Measurements from ENCODE around the gene C1QTNF7. TPM values are rescaled to one million over a fixed set of nuclear protein-coding genes. Genes with fewer than 3 reads are reported as not detected.

C1QTNF7 gene
- total RNA-seq, 2 experiments from 2014 or later = not detected

- Histone ChIP-seq H3K4me3 (ENCODE audit: low read depth, low read length, poor library complexity, severe bottlenecking) (no peak overlapping the region), H3K27ac (ENCODE audit: low read depth, low read length, poor library complexity, severe bottlenecking) (no peak overlapping the region), H3K9me2 (ENCODE audit: insufficient read depth, low read length) (no peaks in the 10 kb centered on the region), H3K9me3 (ENCODE audit: low read length) (no peaks in the 10 kb centered on the region), H4K20me1 (ENCODE audit: insufficient read depth, low read length) (no peaks in the 10 kb centered on the region), H3K36me3 (ENCODE audit: insufficient read depth, low read length) (no peaks in the 10 kb centered on the region), H3K79me2 (ENCODE audit: insufficient read depth, low read depth, low read length) (no peaks in the 10 kb centered on the region), H3K4me1 (ENCODE audit: insufficient read depth, low read length, poor library complexity, severe bottlenecking) (no peaks in the 10 kb centered on the region), H3K4me2 (ENCODE audit: low read length) (no peak overlapping the region), H2AFZ (ENCODE audit: low read length) (no peak overlapping the region)
- intact Hi-C loops (cut with micrococcal nuclease; ENCODE audit: unreplicated experiment) = no loop called here
- ChIA-PET POLR2A (interaction anchor here (0.7 kb wide), 1 partner anchor 16 kb away, joined by 3 read pairs; no protein-coding TSS in a partner anchor), CTCF (ENCODE audit: unreplicated experiment) (no interaction called here)
- BruUV-seq (replicated peaks) = no TSS peak
- no peak for TF ChIP-seq EZH2phosphoT487 (IDR thresholded peaks at IDR 0.05; ENCODE audit: borderline replicate concordance, low read depth, low read length)
- TF ChIP-seq, protein P1, sequence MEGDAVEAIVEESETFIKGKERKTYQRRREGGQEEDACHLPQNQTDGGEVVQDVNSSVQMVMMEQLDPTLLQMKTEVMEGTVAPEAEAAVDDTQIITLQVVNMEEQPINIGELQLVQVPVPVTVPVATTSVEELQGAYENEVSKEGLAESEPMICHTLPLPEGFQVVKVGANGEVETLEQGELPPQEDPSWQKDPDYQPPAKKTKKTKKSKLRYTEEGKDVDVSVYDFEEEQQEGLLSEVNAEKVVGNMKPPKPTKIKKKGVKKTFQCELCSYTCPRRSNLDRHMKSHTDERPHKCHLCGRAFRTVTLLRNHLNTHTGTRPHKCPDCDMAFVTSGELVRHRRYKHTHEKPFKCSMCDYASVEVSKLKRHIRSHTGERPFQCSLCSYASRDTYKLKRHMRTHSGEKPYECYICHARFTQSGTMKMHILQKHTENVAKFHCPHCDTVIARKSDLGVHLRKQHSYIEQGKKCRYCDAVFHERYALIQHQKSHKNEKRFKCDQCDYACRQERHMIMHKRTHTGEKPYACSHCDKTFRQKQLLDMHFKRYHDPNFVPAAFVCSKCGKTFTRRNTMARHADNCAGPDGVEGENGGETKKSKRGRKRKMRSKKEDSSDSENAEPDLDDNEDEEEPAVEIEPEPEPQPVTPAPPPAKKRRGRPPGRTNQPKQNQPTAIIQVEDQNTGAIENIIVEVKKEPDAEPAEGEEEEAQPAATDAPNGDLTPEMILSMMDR (conservative IDR thresholded peaks at IDR 0.05; ENCODE audit: low read length) = no peak
- no peak for DNase-seq (ENCODE audit: low spot score)
These were observed 41.9 kb upstream of the C1QTNF7 start for GRCh38 chr4:15385928-15386327.

GRCh38 chr4:15390494-15390893 lies 37.3 kb upstream of the C1QTNF7 start:
- no peaks in the 10 kb centered on the region for H3K9me2 ChIP-seq (ENCODE audit: insufficient read depth, low read length)
- DNase-seq (ENCODE audit: low spot score) = no peak
- ChIA-PET POLR2A (interaction anchor here (0.6 kb wide), 1 partner anchor 80 kb away, joined by 3 read pairs; no protein-coding TSS in a partner anchor), CTCF (ENCODE audit: unreplicated experiment) (no interaction called here)
- H4K20me1 ChIP-seq (ENCODE audit: insufficient read depth, low read length) = no peaks in the 10 kb centered on the region
- no peaks in the 10 kb centered on the region for H3K9me3 ChIP-seq (ENCODE audit: low read length)
- no peak overlapping the region for H3K27ac ChIP-seq (ENCODE audit: low read depth, low read length, poor library complexity, severe bottlenecking)
- BruUV-seq (replicated peaks) = no TSS peak
- H3K4me1 ChIP-seq (ENCODE audit: insufficient read depth, low read length, poor library complexity, severe bottlenecking) = no peaks in the 10 kb centered on the region
- intact Hi-C loops (cut with micrococcal nuclease; ENCODE audit: unreplicated experiment) = no loop called here
- no peak overlapping the region for H3K4me2 ChIP-seq (ENCODE audit: low read length)
- H3K4me3 ChIP-seq (ENCODE audit: low read depth, low read length, poor library complexity, severe bottlenecking) = no peak overlapping the region
- TF ChIP-seq EZH2phosphoT487 (IDR thresholded peaks at IDR 0.05; ENCODE audit: borderline replicate concordance, low read depth, low read length) = no peak
- no peak overlapping the region for H2AFZ ChIP-seq (ENCODE audit: low read length)
- H3K36me3 ChIP-seq (ENCODE audit: insufficient read depth, low read length) = no peaks in the 10 kb centered on the region
- H3K79me2 ChIP-seq (ENCODE audit: insufficient read depth, low read depth, low read length) = no peaks in the 10 kb centered on the region

- no peak overlapping the region for H2AFZ ChIP-seq (ENCODE audit: low read length)
- H3K4me3 ChIP-seq (ENCODE audit: low read depth, low read length, poor library complexity, severe bottlenecking) = no peak overlapping the region
- no peaks in the 10 kb centered on the region for H3K9me3 ChIP-seq (ENCODE audit: low read length)
- H3K36me3 ChIP-seq (ENCODE audit: insufficient read depth, low read length) = no peaks in the 10 kb centered on the region
- POLR2A ChIA-PET = interaction anchor here (0.6 kb wide), 1 partner anchor 675 kb away, joined by 3 read pairs; no protein-coding TSS in a partner anchor
- H3K79me2 ChIP-seq (ENCODE audit: insufficient read depth, low read depth, low read length) = no peaks in the 10 kb centered on the region
- no peak for DNase-seq (ENCODE audit: low spot score)
- no peaks in the 10 kb centered on the region for H4K20me1 ChIP-seq (ENCODE audit: insufficient read depth, low read length)
- H3K4me1 ChIP-seq (ENCODE audit: insufficient read depth, low read length, poor library complexity, severe bottlenecking) = no peaks in the 10 kb centered on the region
- H3K9me2 ChIP-seq (ENCODE audit: insufficient read depth, low read length) = no peaks in the 10 kb centered on the region
- H3K27ac ChIP-seq (ENCODE audit: low read depth, low read length, poor library complexity, severe bottlenecking) = no peak overlapping the region
- no peak overlapping the region for H3K4me2 ChIP-seq (ENCODE audit: low read length)
- BruUV-seq (replicated peaks) = no TSS peak
- CTCF ChIA-PET (ENCODE audit: unreplicated experiment) = no interaction called here
- no peak for TF ChIP-seq EZH2phosphoT487 (IDR thresholded peaks at IDR 0.05; ENCODE audit: borderline replicate concordance, low read depth, low read length)
- TF ChIP-seq, protein P1 (conservative IDR thresholded peaks at IDR 0.05; ENCODE audit: low read length) = no peak
- intact Hi-C loops (cut with micrococcal nuclease; ENCODE audit: unreplicated experiment) = no loop called here
These were observed 35.6 kb upstream of the C1QTNF7 start for GRCh38 chr4:15392053-15392805.
